SJSA1 (cell line): ENCODE measurements around the gene SLC35F6. TPM values are rescaled to one million over a fixed set of nuclear protein-coding genes. Genes with fewer than 3 reads are reported as not detected.
"Not testable (repeated sequence)": the region's sequence is repeated elsewhere in the genome, so short reads cannot be mapped to it uniquely, and the experiment has no call there.

ENCODE experiments used
- DNase-seq, 2 experiments: peaks; one replicate each; pipeline ENCODE4 v3.0.0-alpha.2; 2015 to 2020; ENCODE audit warnings: low spot score in 2 of 2, low read depth in 1 of 2
- H3K27ac ChIP-seq: fragments of 250-450 bp; sonication (Bioruptor Pico); 2 replicates; pipeline ENCODE4 v1.5.1; 2020; ENCODE audit warnings: mild to moderate bottlenecking, moderate library complexity
- H3K27me3 ChIP-seq: fragments of 250-450 bp; sonication (Bioruptor Pico); replicated peaks from 2 replicates; pipeline ENCODE4 v1.5.1; 2020; ENCODE audit warnings: mild to moderate bottlenecking, moderate library complexity
- H3K36me3 ChIP-seq: fragments of 250-450 bp; sonication (Bioruptor Pico); 2 replicates; pipeline ENCODE4 v1.5.1; 2020; ENCODE audit warnings: mild to moderate bottlenecking
- H3K4me1 ChIP-seq: fragments of 250-450 bp; sonication (Bioruptor Pico); replicated peaks from 2 replicates; pipeline ENCODE4 v1.6.1; 2021; ENCODE audit warnings: mild to moderate bottlenecking
- H3K4me3 ChIP-seq: fragments of 250-450 bp; sonication (Bioruptor Pico); 2 replicates; pipeline ENCODE4 v1.5.1; 2020; ENCODE audit warnings: mild to moderate bottlenecking
- H3K9me3 ChIP-seq: fragments of 250-450 bp; sonication (Bioruptor Pico); replicated peaks from 2 replicates; pipeline ENCODE4 v1.5.1; 2020; ENCODE audit warnings: mild to moderate bottlenecking
- total RNA-seq: library from RNA; depleted of rRNA; stranded (reverse); fragments of >200 nt; shearing (Covaris generic); gene quantifications from 2 replicates; pipeline ENCODE4 v1.2.3, GENCODE V29; 2014

SLC35F6 gene
- total RNA-seq, 1 experiment from 2014 or later = 55.2 TPM

- Histone ChIP-seq H3K9me3 (no peaks in the 10 kb centered on the region), H3K4me1 (no peaks in the 10 kb centered on the region; the same call in 1 of the 2 replicates), H3K4me3 (no peak overlapping the region), H3K27ac (no peak overlapping the region), H3K36me3 (no peaks in the 10 kb centered on the region), H3K27me3 (no peaks in the 10 kb centered on the region; the same call in 1 of the 2 replicates)
- no peak for DNase-seq
These were observed 26.9 kb upstream of the SLC35F6 start for GRCh38 chr2:26737221-26737620.

- Histone ChIP-seq H3K9me3 (no peaks in the 10 kb centered on the region), H3K27me3 (no peaks in the 10 kb centered on the region; the same call in 1 of the 2 replicates), H3K27ac (no peak overlapping the region), H3K4me3 (no peak overlapping the region), H3K4me1 (no peaks in the 10 kb centered on the region; the same call in 1 of the 2 replicates), H3K36me3 (no peaks in the 10 kb centered on the region)
- no peak for DNase-seq
These were observed 25.6 kb upstream of the SLC35F6 start for GRCh38 chr2:26738481-26738880.

- Histone ChIP-seq H3K27me3 (no peaks in the 10 kb centered on the region; the same call in 1 of the 2 replicates), H3K4me3 (no peak overlapping the region), H3K36me3 (no peaks in the 10 kb centered on the region), H3K4me1 (no peaks in the 10 kb centered on the region; the same call in 1 of the 2 replicates), H3K27ac (no peak overlapping the region), H3K9me3 (no peaks in the 10 kb centered on the region)
- DNase-seq = no peak
These were observed 24.6 kb upstream of the SLC35F6 start for GRCh38 chr2:26739514-26739913.

GRCh38 chr2:26740346-26740745 lies 23.7 kb upstream of the SLC35F6 start:
- H3K36me3 ChIP-seq = no peaks in the 10 kb centered on the region
- no peak for DNase-seq
- no peak overlapping the region for H3K4me3 ChIP-seq
- no peaks in the 10 kb centered on the region for H3K9me3 ChIP-seq
- no peak overlapping the region for H3K27ac ChIP-seq
- H3K27me3 ChIP-seq = no peaks in the 10 kb centered on the region; the same call in 1 of the 2 replicates
- H3K4me1 ChIP-seq = no peaks in the 10 kb centered on the region; the same call in 1 of the 2 replicates

GRCh38 chr2:26740890-26741302 lies 23.2 kb upstream of the SLC35F6 start:
- Histone ChIP-seq H3K36me3 (no peaks in the 10 kb centered on the region), H3K4me1 (no peaks in the 10 kb centered on the region), H3K4me3 (no peak overlapping the region), H3K27ac (no peak overlapping the region), H3K27me3 (no peaks in the 10 kb centered on the region; the same call in 1 of the 2 replicates), H3K9me3 (no peaks in the 10 kb centered on the region)
- no peak for DNase-seq

- Histone ChIP-seq H3K27me3 (no peaks in the 10 kb centered on the region; the same call in 1 of the 2 replicates), H3K27ac (no peak overlapping the region), H3K4me3 (no peak overlapping the region), H3K9me3 (no peaks in the 10 kb centered on the region), H3K36me3 (no peaks in the 10 kb centered on the region), H3K4me1 (no peaks in the 10 kb centered on the region)
- DNase-seq = no peak
These were observed 21.9 kb upstream of the SLC35F6 start for GRCh38 chr2:26742048-26742770.

- Histone ChIP-seq H3K4me3 (no peak overlapping the region), H3K27ac (no peak overlapping the region), H3K9me3 (no peaks in the 10 kb centered on the region), H3K4me1 (no peaks in the 10 kb centered on the region), H3K27me3 (no peaks in the 10 kb centered on the region; the same call in 1 of the 2 replicates), H3K36me3 (no peaks in the 10 kb centered on the region)
- no peak for DNase-seq
These were observed 20.2 kb upstream of the SLC35F6 start for GRCh38 chr2:26743852-26744251.

- H3K4me3 ChIP-seq = no peak overlapping the region
- DNase-seq = no peak
- 0 out of 2 replicates have a peak, but pooled peaks cover 3% of the 10 kb centered on the region for H3K4me1 ChIP-seq
- H3K9me3 ChIP-seq = no peaks in the 10 kb centered on the region
- H3K27ac ChIP-seq = no peak overlapping the region
- H3K27me3 ChIP-seq = no peaks in the 10 kb centered on the region; the same call in 1 of the 2 replicates
- no peaks in the 10 kb centered on the region for H3K36me3 ChIP-seq
These were observed 19.1 kb upstream of the SLC35F6 start for GRCh38 chr2:26744953-26745352.

- Histone ChIP-seq H3K27me3 (no peaks in the 10 kb centered on the region), H3K4me3 (no peak overlapping the region), H3K27ac (no peak overlapping the region), H3K36me3 (no peaks in the 10 kb centered on the region), H3K9me3 (no peaks in the 10 kb centered on the region), H3K4me1 (peaks cover 9% of the 10 kb centered on the region)
- peak; percentile 64 to 79 for DNase-seq
These were observed 18.3 kb upstream of the SLC35F6 start for GRCh38 chr2:26745609-26746327.

- H3K27ac ChIP-seq = no peak overlapping the region
- DNase-seq = no peak
- peaks cover 9% of the 10 kb centered on the region for H3K4me1 ChIP-seq
- no peaks in the 10 kb centered on the region for H3K27me3 ChIP-seq
- H3K9me3 ChIP-seq = no peaks in the 10 kb centered on the region
- H3K36me3 ChIP-seq = no peaks in the 10 kb centered on the region
- no peak overlapping the region for H3K4me3 ChIP-seq
These were observed 17.1 kb upstream of the SLC35F6 start for GRCh38 chr2:26746934-26747333.

GRCh38 chr2:26749787-26750420 lies 14.2 kb upstream of the SLC35F6 start:
- H3K4me1 ChIP-seq, H3K9me3 ChIP-seq, H3K27me3 ChIP-seq, H3K36me3 ChIP-seq, H3K4me3 ChIP-seq: not testable (repeated sequence)
- DNase-seq = peak in 1 of 2 experiments; percentile 48
- H3K27ac ChIP-seq = peak overlapping the region; percentile 50

GRCh38 chr2:26750467-26750866 lies 13.6 kb upstream of the SLC35F6 start:
- not testable (repeated sequence) for H3K4me1 ChIP-seq, H3K36me3 ChIP-seq, H3K9me3 ChIP-seq, H3K4me3 ChIP-seq, H3K27me3 ChIP-seq, DNase-seq
- peak overlapping the region; percentile 50 for H3K27ac ChIP-seq

GRCh38 chr2:26752656-26753055 lies 11.4 kb upstream of the SLC35F6 start:
- Histone ChIP-seq H3K4me1 (peaks cover 26% of the 10 kb centered on the region), H3K27ac (no peak overlapping the region), H3K27me3 (no peaks in the 10 kb centered on the region), H3K9me3 (no peaks in the 10 kb centered on the region), H3K4me3 (no peak overlapping the region), H3K36me3 (no peaks in the 10 kb centered on the region)
- DNase-seq = no peak

- no peaks in the 10 kb centered on the region for H3K27me3 ChIP-seq
- H3K4me3 ChIP-seq = no peak overlapping the region
- no peaks in the 10 kb centered on the region for H3K36me3 ChIP-seq
- DNase-seq = no peak
- H3K9me3 ChIP-seq = no peaks in the 10 kb centered on the region
- H3K4me1 ChIP-seq = peaks cover 38% of the 10 kb centered on the region
- H3K27ac ChIP-seq = no peak overlapping the region
These were observed 9.5 kb upstream of the SLC35F6 start for GRCh38 chr2:26754539-26754938.
